Endometrial microvascular endothelial cells (primary cell): Measurements from ENCODE around the gene GTF2E1. TPM values are rescaled to one million over a fixed set of nuclear protein-coding genes. Genes with fewer than 3 reads are reported as not detected.
"Not testable (repeated sequence)": the region's sequence is repeated elsewhere in the genome, so short reads cannot be mapped to it uniquely, and the experiment has no call there.

Experiments used
- in situ Hi-C: cut with HindIII; loops from 2 replicates; pipeline ENCODE4 v1.10.0; 2017; ENCODE audit warnings: low sequenced_read_pairs, low pct_unique_long_range_greater_than_20kb; ENCODE audit errors: inconsistent ontology term
- total RNA-seq: library from RNA; depleted of rRNA; stranded (reverse); fragments of >200 nt; gene quantifications from one replicate; pipeline ENCODE4 v1.2.3, GENCODE V29; 2015; ENCODE audit errors: inconsistent ontology term

GTF2E1 gene
- total RNA-seq, 1 donor from 2014 or later = 41.6 TPM

DNA sequence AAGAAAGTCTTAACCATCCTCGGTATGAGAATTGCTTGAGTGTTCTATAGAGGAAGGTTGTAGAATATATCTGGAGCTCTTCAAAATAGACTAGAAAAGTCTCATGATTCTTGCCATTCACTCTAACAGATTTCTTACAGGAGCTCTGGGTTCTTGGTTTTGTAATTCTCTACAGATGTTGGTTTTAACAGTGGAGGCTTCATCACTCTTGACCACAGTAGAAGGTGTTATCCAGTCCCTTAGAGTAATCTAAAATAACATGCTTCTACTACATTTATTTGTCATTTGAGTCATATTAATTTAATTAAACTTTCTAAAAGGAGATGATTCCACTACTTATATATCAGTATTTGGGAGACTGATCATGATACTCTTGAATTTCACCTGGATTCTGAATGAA, 9.7 kb downstream of the GTF2E1 start:
- in situ Hi-C loops = no loop called here

- in situ Hi-C loops = no loop called here
Measured at GRCh38 chr3:120752865-120753264, 10.3 kb downstream of the GTF2E1 start.

DNA sequence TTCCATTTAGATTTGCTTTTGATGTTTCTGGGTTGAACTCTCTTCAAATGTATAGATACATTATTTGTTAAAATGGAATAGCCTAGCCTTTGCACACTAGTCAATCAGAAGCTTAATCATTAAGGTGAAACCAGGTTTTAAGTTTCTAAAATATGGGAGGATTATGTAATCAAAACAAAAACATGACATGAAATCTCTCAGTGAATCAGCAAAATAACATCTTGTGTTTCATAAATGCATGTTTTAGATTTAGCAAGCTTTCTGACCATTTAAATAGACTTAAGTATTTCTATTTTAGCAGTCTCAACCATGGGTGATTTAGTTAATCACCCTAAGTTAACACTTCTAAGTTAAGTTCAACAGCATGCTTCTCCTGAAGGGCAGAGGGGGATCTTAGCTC, 11.3 kb downstream of the GTF2E1 start:
- in situ Hi-C loops = no loop called here

DNA sequence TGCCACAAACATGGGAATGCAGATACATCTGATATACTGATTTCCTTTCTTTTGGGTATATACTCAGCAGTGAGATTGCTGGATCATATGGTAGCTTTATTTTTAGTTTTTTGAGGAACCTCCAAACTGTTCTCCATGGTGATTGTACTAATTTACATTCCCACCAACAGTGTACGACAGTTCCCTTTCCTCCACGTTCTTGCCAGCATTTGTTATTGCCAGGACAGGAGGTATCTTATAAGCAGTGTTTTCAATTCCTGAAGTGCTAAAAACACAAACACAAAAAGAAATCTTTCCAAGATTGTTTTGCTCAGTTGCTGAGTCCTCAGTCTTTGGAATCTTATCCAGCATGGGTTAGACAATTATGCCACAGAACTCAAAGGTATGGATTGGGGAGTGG, 13.5 kb downstream of the GTF2E1 start:
- in situ Hi-C loops = no loop called here

- in situ Hi-C loops = not testable (repeated sequence)
Measured at GRCh38 chr3:120758551-120758950, 16.0 kb downstream of the GTF2E1 start.

DNA sequence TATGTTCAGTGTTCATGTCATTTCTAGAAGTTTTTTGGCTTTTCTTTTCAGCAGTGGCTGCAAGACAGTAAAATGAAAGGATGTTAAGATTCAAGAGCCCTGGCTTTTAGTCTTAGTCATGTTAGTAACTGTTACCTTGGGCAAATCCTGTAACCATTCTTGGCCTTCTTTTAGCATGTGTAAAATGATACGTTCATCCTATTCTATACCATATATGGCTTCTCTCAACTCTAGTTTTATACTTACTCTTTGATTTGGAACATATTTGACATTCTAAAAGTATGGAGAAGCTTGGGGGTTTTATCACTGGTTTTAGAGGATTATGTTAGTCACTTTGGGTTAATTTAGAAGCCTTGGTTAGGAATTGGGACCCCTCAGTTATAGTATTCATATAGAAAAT, 20.1 kb downstream of the GTF2E1 start:
- in situ Hi-C loops = no loop called here

GRCh38 chr3:120763601-120764000, 21.1 kb downstream of the GTF2E1 start:
- in situ Hi-C loops = no loop called here

- in situ Hi-C loops = no loop called here
Measured at GRCh38 chr3:120764206-120764605, 21.7 kb downstream of the GTF2E1 start.

- in situ Hi-C loops = no loop called here
Measured at GRCh38 chr3:120765830-120766493, 23.4 kb downstream of the GTF2E1 start.

- in situ Hi-C loops = no loop called here
Measured at GRCh38 chr3:120766576-120766975, 24.0 kb downstream of the GTF2E1 start.

GRCh38 chr3:120767106-120767505, 24.6 kb downstream of the GTF2E1 start:
- in situ Hi-C loops = no loop called here

GRCh38 chr3:120769436-120769835, 26.9 kb downstream of the GTF2E1 start:
- in situ Hi-C loops = no loop called here

GRCh38 chr3:120770891-120771290, 28.3 kb downstream of the GTF2E1 start:
- in situ Hi-C loops = no loop called here

DNA sequence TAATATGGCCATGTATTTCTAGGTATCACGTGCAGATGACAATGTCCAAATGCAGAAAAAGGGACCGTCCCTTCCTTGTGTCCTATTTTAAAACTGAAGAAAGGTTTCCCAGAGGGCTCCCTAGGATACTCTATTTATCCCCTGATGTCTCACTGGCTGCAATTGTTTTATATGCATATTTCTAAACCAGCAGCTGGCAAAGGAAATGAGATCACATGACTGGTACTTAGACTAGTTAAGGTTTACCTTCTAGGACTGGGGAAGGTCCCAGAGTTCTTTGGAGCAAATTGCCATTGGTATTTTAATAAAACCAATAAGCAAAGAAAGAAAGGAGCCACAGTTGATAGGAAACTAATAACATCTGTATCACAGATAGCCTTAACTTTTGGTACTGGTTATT, 29.5 kb downstream of the GTF2E1 start:
- in situ Hi-C loops = no loop called here

- in situ Hi-C loops = no loop called here
Measured at GRCh38 chr3:120773932-120774331, 31.4 kb downstream of the GTF2E1 start.

- in situ Hi-C loops = no loop called here
Measured at GRCh38 chr3:120775411-120775810, 32.9 kb downstream of the GTF2E1 start.

GRCh38 chr3:120778776-120779175, 36.2 kb downstream of the GTF2E1 start:
- in situ Hi-C loops = no loop called here

DNA sequence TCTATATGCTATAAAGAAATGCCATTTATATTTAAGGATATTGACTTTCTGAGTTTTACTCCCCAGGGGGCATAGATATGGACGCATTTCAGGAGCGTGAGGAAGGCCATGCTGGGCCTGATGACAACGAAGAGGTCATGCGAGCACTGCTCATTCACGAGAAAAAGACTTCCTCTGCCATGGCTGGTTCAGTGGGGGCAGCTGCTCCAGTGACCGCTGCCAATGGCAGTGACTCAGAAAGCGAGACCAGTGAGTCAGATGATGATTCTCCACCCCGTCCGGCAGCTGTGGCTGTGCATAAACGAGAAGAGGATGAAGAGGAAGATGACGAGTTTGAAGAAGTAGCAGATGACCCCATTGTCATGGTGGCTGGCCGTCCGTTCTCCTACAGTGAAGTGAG, 38.4 kb downstream of the GTF2E1 start:
- in situ Hi-C loops = no loop called here

GRCh38 chr3:120785832-120786231, 43.3 kb downstream of the GTF2E1 start:
- in situ Hi-C loops = not testable (repeated sequence)

GRCh38 chr3:120791010-120791409, 48.5 kb downstream of the GTF2E1 start:
- in situ Hi-C loops = loop anchor here (10.0 kb wide), 1 partner anchor 366 kb away; no protein-coding TSS in a partner anchor

GRCh38 chr3:120791913-120792312, 49.4 kb downstream of the GTF2E1 start:
- in situ Hi-C loops = loop anchor here (10.0 kb wide), 1 partner anchor 367 kb away; no protein-coding TSS in a partner anchor
